CD8-positive, alpha-beta memory T cell (primary cell): Measurements from ENCODE around the gene EML2. TPM values are rescaled to one million over a fixed set of nuclear protein-coding genes. Genes with fewer than 3 reads are reported as not detected.
A peak's percentile ranks its signal among the peaks of the same experiment; 100 is the strongest.

Source experiments
- CTCF ChIA-PET: fragments of 350-600 bp; sonication (Branson Sonifier 250); formaldehyde crosslinking; loops from one replicate; lab custom pipeline; 2021; ENCODE audit warnings: antibody characterized with exemption; lab: Charles Lee
- POLR2A ChIA-PET: fragments of 350-600 bp; sonication (Branson Sonifier 250); formaldehyde crosslinking; loops from one replicate; lab custom pipeline; 2021; ENCODE audit warnings: antibody characterized with exemption; lab: Charles Lee
- DNase-seq, 5 donors: peaks; one replicate each; pipeline versions ENCODE4 v3.0.0 to v3.0.0-alpha.2; 2020 to 2022; ENCODE audit warnings: mixed read lengths in 1 of 5
- H3K27ac ChIP-seq: one replicate; pipeline ENCODE4 v1.7.0; 2013; ENCODE audit warnings: low read depth, mild to moderate bottlenecking, low read length, moderate library complexity
- H3K27me3 ChIP-seq: 2 replicates; pipeline ENCODE4 v1.7.0; 2013; ENCODE audit warnings: low read length, mild to moderate bottlenecking; ENCODE audit not compliant: insufficient read depth, poor library complexity, severe bottlenecking
- H3K36me3 ChIP-seq: 2 replicates; pipeline ENCODE4 v1.7.0; 2013; ENCODE audit warnings: mild to moderate bottlenecking, low read length, moderate library complexity; ENCODE audit not compliant: insufficient read depth
- H3K4me1 ChIP-seq: 2 replicates; pipeline ENCODE4 v1.7.0; 2013; ENCODE audit warnings: mild to moderate bottlenecking, low read length, moderate library complexity; ENCODE audit not compliant: insufficient read depth
- H3K4me3 ChIP-seq: 2 replicates; pipeline ENCODE4 v1.7.0; 2013; ENCODE audit warnings: mild to moderate bottlenecking, low read length
- H3K9me3 ChIP-seq: 2 replicates; pipeline ENCODE4 v1.7.0; 2013; ENCODE audit warnings: mild to moderate bottlenecking, low read length
- H3K27ac Mint-ChIP-seq, 8 donors: one replicate each; pipeline ENCODE4 v1.8.0; 2020 to 2021; ENCODE audit warnings: mixed read lengths in 8 of 8, mild to moderate bottlenecking in 6 of 8, inconsistent platforms in 3 of 8, moderate library complexity in 3 of 8
- H3K27me3 Mint-ChIP-seq, 2 donors: one replicate each; pipeline ENCODE4 v1.8.0; 2020 to 2021; ENCODE audit warnings: mixed read lengths in 2 of 2, mild to moderate bottlenecking in 1 of 2, moderate library complexity in 1 of 2
- H3K36me3 Mint-ChIP-seq, 3 donors: one replicate each; pipeline ENCODE4 v1.8.0; 2020 to 2021; ENCODE audit warnings: mixed read lengths in 3 of 3, inconsistent platforms in 1 of 3, mild to moderate bottlenecking in 1 of 3
- H3K4me1 Mint-ChIP-seq, 3 donors: one replicate each; pipeline ENCODE4 v1.8.0; 2020 to 2021; ENCODE audit warnings: mixed read lengths in 3 of 3, inconsistent platforms in 1 of 3, mild to moderate bottlenecking in 1 of 3
- H3K4me3 Mint-ChIP-seq, 7 donors: one replicate each; pipeline ENCODE4 v1.8.0; 2020 to 2021; ENCODE audit warnings: mixed read lengths in 7 of 7, mild to moderate bottlenecking in 6 of 7, moderate library complexity in 4 of 7, inconsistent platforms in 2 of 7
- H3K9me3 Mint-ChIP-seq, 5 donors: one replicate each; pipeline ENCODE4 v1.8.0; 2020 to 2022; ENCODE audit warnings: mixed read lengths in 5 of 5, mild to moderate bottlenecking in 3 of 5, moderate library complexity in 2 of 5, inconsistent platforms in 1 of 5
- polyA plus RNA-seq: library from polyadenylated mRNA; unstranded; fragments of 300-500 nt; fragmentation: Illumina TruSeq; gene quantifications from one replicate; pipeline ENCODE4 v1.2.3, GENCODE V29; 2021
- total RNA-seq, 2 experiments: library from RNA; stranded (reverse); gene quantifications; one replicate each; pipeline ENCODE4 v1.2.3, GENCODE V29; 2021

EML2 gene
- total and polyA plus RNA-seq, 3 experiments from 2014 or later = 18.8 to 128 (median 122) TPM

GRCh38 chr19:45646345-45646698 is 7.1 kb upstream of the EML2 start:
- no peak for DNase-seq
- no peaks in the 10 kb centered on the region for H3K36me3 Mint-ChIP-seq
- peak overlapping the region; percentile 75 for H3K4me3 ChIP-seq
- H3K4me1 ChIP-seq = peaks cover 22% of the 10 kb centered on the region
- H3K27ac Mint-ChIP-seq = peak overlapping the region in 7 of 8 donors; percentile 6 to 90 (median 78)
- H3K36me3 ChIP-seq = no peaks in the 10 kb centered on the region
- no peaks in the 10 kb centered on the region for H3K9me3 Mint-ChIP-seq
- H3K27me3 Mint-ChIP-seq = peaks cover 2 to 3% of the 10 kb centered on the region in 2 donors
- H3K27ac ChIP-seq = peak overlapping the region; percentile 52
- peak overlapping the region; percentile 83 to 93 (median 88) for H3K4me3 Mint-ChIP-seq
- H3K27me3 ChIP-seq = no peaks in the 10 kb centered on the region
- ChIA-PET CTCF (interaction anchor here (1.0 to 2.9 kb wide), 7 partner anchors 11 to 207 kb away, joined by 3 to 13 read pairs (median 6); no protein-coding TSS in a partner anchor), POLR2A (interaction anchor here (0.5 to 1.0 kb wide), 3 partner anchors 22 to 1468 kb away, joined by 3 to 4 read pairs (median 4); partner anchors contain the start of gene GIPR)
- peaks cover 24 to 39% (median 25%) of the 10 kb centered on the region in 3 donors for H3K4me1 Mint-ChIP-seq
- no peaks in the 10 kb centered on the region for H3K9me3 ChIP-seq

- H3K4me3 ChIP-seq = peak overlapping the region; percentile 75
- Mint-ChIP-seq H3K27me3 (peaks cover 2 to 3% of the 10 kb centered on the region in 2 donors), H3K27ac (peak overlapping the region in 7 of 8 donors; percentile 10 to 90 (median 85)), H3K4me1 (peaks cover 29 to 45% (median 31%) of the 10 kb centered on the region in 3 donors), H3K36me3 (no peaks in the 10 kb centered on the region), H3K4me3 (peak overlapping the region; percentile 83 to 93 (median 88)), H3K9me3 (no peaks in the 10 kb centered on the region)
- H3K36me3 ChIP-seq = no peaks in the 10 kb centered on the region
- peaks cover 27% of the 10 kb centered on the region for H3K4me1 ChIP-seq
- no peaks in the 10 kb centered on the region for H3K27me3 ChIP-seq
- ChIA-PET CTCF (interaction anchor here (1.0 to 2.9 kb wide), 6 partner anchors 11 to 206 kb away, joined by 3 to 13 read pairs (median 6); no protein-coding TSS in a partner anchor), POLR2A (interaction anchor here (0.5 to 1.0 kb wide), 3 partner anchors 22 to 1469 kb away, joined by 3 to 4 read pairs (median 4); partner anchors contain the start of gene GIPR)
- H3K27ac ChIP-seq = peak overlapping the region; percentile 52
- DNase-seq = peak; percentile 67 to 84 (median 70)
- no peaks in the 10 kb centered on the region for H3K9me3 ChIP-seq
Measured at GRCh38 chr19:45645631-45646344, 6.6 kb upstream of the EML2 start.

- POLR2A ChIA-PET = interaction anchor here (1.0 kb wide), 1 partner anchor 23 kb away, joined by 4 read pairs; the partner anchor contains the start of gene GIPR
- CTCF ChIA-PET = interaction anchor here (1.0 to 2.9 kb wide), 6 partner anchors 12 to 206 kb away, joined by 3 to 13 read pairs (median 6); no protein-coding TSS in a partner anchor
- H3K36me3 ChIP-seq = no peaks in the 10 kb centered on the region
- peak overlapping the region; percentile 75 for H3K4me3 ChIP-seq
- Mint-ChIP-seq H3K4me3 (peak overlapping the region; percentile 83 to 93 (median 88)), H3K36me3 (no peaks in the 10 kb centered on the region), H3K9me3 (no peaks in the 10 kb centered on the region), H3K27ac (peak overlapping the region in 7 of 8 donors; percentile 3 to 89 (median 76)), H3K27me3 (peaks cover under 1 to 2% of the 10 kb centered on the region in 2 donors), H3K4me1 (peaks cover 32 to 47% (median 32%) of the 10 kb centered on the region in 3 donors)
- no peaks in the 10 kb centered on the region for H3K9me3 ChIP-seq
- H3K4me1 ChIP-seq = peaks cover 32% of the 10 kb centered on the region
- H3K27me3 ChIP-seq = no peaks in the 10 kb centered on the region
- no peak overlapping the region for H3K27ac ChIP-seq
- no peak for DNase-seq
Measured at GRCh38 chr19:45645068-45645630, 6.0 kb upstream of the EML2 start.

GRCh38 chr19:45643927-45644771 is 5.0 kb upstream of the EML2 start:
- Mint-ChIP-seq H3K4me1 (peaks cover 32 to 52% (median 34%) of the 10 kb centered on the region in 3 donors), H3K4me3 (peak overlapping the region in 2 of 7 donors; percentile 28 to 77), H3K9me3 (no peaks in the 10 kb centered on the region), H3K36me3 (no peaks in the 10 kb centered on the region), H3K27ac (peak overlapping the region in 5 of 8 donors; percentile 47 to 95 (median 75)), H3K27me3 (peaks cover 0 to 2% of the 10 kb centered on the region in 2 donors)
- Histone ChIP-seq H3K27ac (no peak overlapping the region), H3K36me3 (no peaks in the 10 kb centered on the region), H3K4me3 (no peak overlapping the region), H3K27me3 (no peaks in the 10 kb centered on the region), H3K4me1 (peaks cover 42% of the 10 kb centered on the region), H3K9me3 (no peaks in the 10 kb centered on the region)
- DNase-seq = no peak
- ChIA-PET CTCF (interaction anchor here (1.0 to 5.4 kb wide), 13 partner anchors 8 to 205 kb away, joined by 3 to 78 read pairs (median 9); partner anchors contain the start of genes GPR4, PPM1N and RTN2), POLR2A (no interaction called here)

- H3K4me1 Mint-ChIP-seq = peaks cover 39 to 59% (median 41%) of the 10 kb centered on the region in 3 donors
- POLR2A ChIA-PET = interaction anchor here (1.0 to 1.7 kb wide), 5 partner anchors 49 to 204 kb away, joined by 3 to 10 read pairs (median 4); partner anchors contain the start of genes OPA3, QPCTL and SNRPD2
- Histone ChIP-seq H3K36me3 (no peaks in the 10 kb centered on the region), H3K27me3 (no peaks in the 10 kb centered on the region), H3K4me3 (no peak overlapping the region), H3K27ac (peak overlapping the region; percentile 84), H3K4me1 (peaks cover 47% of the 10 kb centered on the region), H3K9me3 (no peaks in the 10 kb centered on the region)
- peaks cover 0 to 4% (median 0%) of the 10 kb centered on the region in 3 donors for H3K36me3 Mint-ChIP-seq
- H3K27ac Mint-ChIP-seq = peak overlapping the region; percentile 83 to 98 (median 93)
- peaks cover 0 to 2% of the 10 kb centered on the region in 2 donors for H3K27me3 Mint-ChIP-seq
- no peaks in the 10 kb centered on the region for H3K9me3 Mint-ChIP-seq
- peak; percentile 77 to 90 (median 82) for DNase-seq
- peak overlapping the region; percentile 67 to 89 (median 80) for H3K4me3 Mint-ChIP-seq
- CTCF ChIA-PET = interaction anchor here (0.7 to 5.4 kb wide), 27 partner anchors 9 to 215 kb away, joined by 3 to 78 read pairs (median 5); partner anchors contain the start of genes GPR4, PPM1N, QPCTL and RTN2
Measured at GRCh38 chr19:45643024-45643926, 4.1 kb upstream of the EML2 start.

GRCh38 chr19:45641274-45642105 is 2.3 kb upstream of the EML2 start:
- Mint-ChIP-seq H3K9me3 (no peaks in the 10 kb centered on the region), H3K36me3 (peaks cover 0 to 6% (median 0%) of the 10 kb centered on the region in 3 donors), H3K27ac (peak overlapping the region; percentile 91 to 98 (median 92)), H3K4me1 (peaks cover 38 to 62% (median 44%) of the 10 kb centered on the region in 3 donors), H3K4me3 (peak overlapping the region; percentile 80 to 95 (median 88)), H3K27me3 (peaks cover 0 to 2% of the 10 kb centered on the region in 2 donors)
- Histone ChIP-seq H3K9me3 (no peaks in the 10 kb centered on the region), H3K27me3 (no peaks in the 10 kb centered on the region), H3K27ac (peak overlapping the region; percentile 84), H3K4me1 (peaks cover 51% of the 10 kb centered on the region), H3K4me3 (peak overlapping the region; percentile 79), H3K36me3 (no peaks in the 10 kb centered on the region)
- DNase-seq = peak; percentile 23 to 73 (median 56)
- POLR2A ChIA-PET = interaction anchor here (0.5 to 1.7 kb wide), 10 partner anchors 10 to 217 kb away, joined by 3 to 10 read pairs (median 4); partner anchors contain the start of gene OPA3
- CTCF ChIA-PET = interaction anchor here (0.8 to 5.4 kb wide), 35 partner anchors 8 to 222 kb away, joined by 3 to 78 read pairs (median 5); partner anchors contain the start of genes FOSB, GIPR, GPR4 and OPA3
